ENCODE data around the gene PKDCC. TPM values are rescaled to one million over a fixed set of nuclear protein-coding genes. Genes with fewer than 3 reads are reported as not detected.

PKDCC gene
- total RNA-seq, 1 experiment from 2014 or later = 14.8 TPM

GRCh38 chr2:42089340-42089925 lies 41.6 kb downstream of the PKDCC start:
- H3K36me3 ChIP-seq (ENCODE audit: control insufficient read depth, insufficient read depth, low read length) = no peaks in the 10 kb centered on the region
- POLR2A ChIA-PET = no interaction called here
- DNase-seq (ENCODE audit: low read depth, low spot score) = no peak
- TF ChIP-seq CTCF (IDR thresholded peaks at IDR 0.05) = peak; percentile 83
- TF ChIP-seq TCF7L2 (IDR thresholded peaks at IDR 0.05; ENCODE audit: low read depth, low read length) = no peak
- BruUV-seq (replicated peaks) = no TSS peak
- no peak overlapping the region for H3K27ac ChIP-seq (ENCODE audit: low read length)
- in situ Hi-C loops (cut with HindIII; ENCODE audit: low pct_unique_long_range_greater_than_20kb, low sequenced_read_pairs) = no loop called here
- CTCF ChIA-PET = interaction anchor here (0.6 to 0.7 kb wide), 3 partner anchors 28 to 221 kb away, joined by 3 to 10 read pairs (median 3); no protein-coding TSS in a partner anchor
- H3K9me3 ChIP-seq (ENCODE audit: control insufficient read depth, insufficient read depth, low read depth, low read length) = no peaks in the 10 kb centered on the region
- H3K27me3 ChIP-seq (ENCODE audit: control insufficient read depth, insufficient read depth, low read length) = no peaks in the 10 kb centered on the region
- H3K4me1 ChIP-seq (ENCODE audit: control insufficient read depth, insufficient read depth, low read length) = peaks cover 29% of the 10 kb centered on the region
- intact Hi-C loops (cut with micrococcal nuclease; ENCODE audit: unreplicated experiment) = no loop called here
- H3K4me3 ChIP-seq (ENCODE audit: low read depth in 2 of 2, low read length in 2 of 2) = no peak overlapping the region
- ATAC-seq = no peak

GRCh38 chr2:42090216-42090615 lies 42.4 kb downstream of the PKDCC start:
- in situ Hi-C loops (cut with HindIII; ENCODE audit: low pct_unique_long_range_greater_than_20kb, low sequenced_read_pairs) = no loop called here
- no peak for TF ChIP-seq TCF7L2 (IDR thresholded peaks at IDR 0.05; ENCODE audit: low read depth, low read length)
- TF ChIP-seq SIN3A (IDR thresholded peaks at IDR 0.05; ENCODE audit: borderline replicate concordance, insufficient read depth, low read depth, low read length) = no peak
- TF ChIP-seq, protein P1, sequence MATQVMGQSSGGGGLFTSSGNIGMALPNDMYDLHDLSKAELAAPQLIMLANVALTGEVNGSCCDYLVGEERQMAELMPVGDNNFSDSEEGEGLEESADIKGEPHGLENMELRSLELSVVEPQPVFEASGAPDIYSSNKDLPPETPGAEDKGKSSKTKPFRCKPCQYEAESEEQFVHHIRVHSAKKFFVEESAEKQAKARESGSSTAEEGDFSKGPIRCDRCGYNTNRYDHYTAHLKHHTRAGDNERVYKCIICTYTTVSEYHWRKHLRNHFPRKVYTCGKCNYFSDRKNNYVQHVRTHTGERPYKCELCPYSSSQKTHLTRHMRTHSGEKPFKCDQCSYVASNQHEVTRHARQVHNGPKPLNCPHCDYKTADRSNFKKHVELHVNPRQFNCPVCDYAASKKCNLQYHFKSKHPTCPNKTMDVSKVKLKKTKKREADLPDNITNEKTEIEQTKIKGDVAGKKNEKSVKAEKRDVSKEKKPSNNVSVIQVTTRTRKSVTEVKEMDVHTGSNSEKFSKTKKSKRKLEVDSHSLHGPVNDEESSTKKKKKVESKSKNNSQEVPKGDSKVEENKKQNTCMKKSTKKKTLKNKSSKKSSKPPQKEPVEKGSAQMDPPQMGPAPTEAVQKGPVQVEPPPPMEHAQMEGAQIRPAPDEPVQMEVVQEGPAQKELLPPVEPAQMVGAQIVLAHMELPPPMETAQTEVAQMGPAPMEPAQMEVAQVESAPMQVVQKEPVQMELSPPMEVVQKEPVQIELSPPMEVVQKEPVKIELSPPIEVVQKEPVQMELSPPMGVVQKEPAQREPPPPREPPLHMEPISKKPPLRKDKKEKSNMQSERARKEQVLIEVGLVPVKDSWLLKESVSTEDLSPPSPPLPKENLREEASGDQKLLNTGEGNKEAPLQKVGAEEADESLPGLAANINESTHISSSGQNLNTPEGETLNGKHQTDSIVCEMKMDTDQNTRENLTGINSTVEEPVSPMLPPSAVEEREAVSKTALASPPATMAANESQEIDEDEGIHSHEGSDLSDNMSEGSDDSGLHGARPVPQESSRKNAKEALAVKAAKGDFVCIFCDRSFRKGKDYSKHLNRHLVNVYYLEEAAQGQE (IDR thresholded peaks at IDR 0.05; ENCODE audit: insufficient read depth in 1 of 2, low read depth in 2 of 2, low read length in 1 of 2) = no peak
- TF ChIP-seq CTCF (IDR thresholded peaks at IDR 0.05) = no peak
- TF ChIP-seq POLR2AphosphoS5 (IDR thresholded peaks at IDR 0.05; ENCODE audit: low read depth, low read length) = no peak
- Histone ChIP-seq H3K9me3 (ENCODE audit: control insufficient read depth, insufficient read depth, low read depth, low read length) (no peaks in the 10 kb centered on the region), H3K27ac (ENCODE audit: low read length) (0 out of 2 replicates have a peak overlapping the region, but pooled peaks have one; percentile 8), H3K36me3 (ENCODE audit: control insufficient read depth, insufficient read depth, low read length) (no peaks in the 10 kb centered on the region), H3K4me1 (ENCODE audit: control insufficient read depth, insufficient read depth, low read length) (peaks cover 29% of the 10 kb centered on the region), H3K27me3 (ENCODE audit: control insufficient read depth, insufficient read depth, low read length) (no peaks in the 10 kb centered on the region), H3K4me3 (ENCODE audit: low read depth in 2 of 2, low read length in 2 of 2) (no peak overlapping the region)
- intact Hi-C loops (cut with micrococcal nuclease; ENCODE audit: unreplicated experiment) = no loop called here
- ATAC-seq (no peak), DNase-seq (ENCODE audit: low read depth, low spot score) (no peak)
- no TSS peak for BruUV-seq (replicated peaks)
- ChIA-PET CTCF (interaction anchor here (0.6 kb wide), 2 partner anchors 237 to 301 kb away, joined by 3 to 4 read pairs; no protein-coding TSS in a partner anchor), POLR2A (no interaction called here)

Measured in Panc1 (cell line).